ENCODE results near the gene SPON2. TPM values are rescaled to one million over a fixed set of nuclear protein-coding genes. Genes with fewer than 3 reads are reported as not detected.

SPON2 gene
- total RNA-seq, 2 experiments from 2014 or later, result 8.4 to 35.3 TPM

GRCh38 chr4:1215141-1216075, 43.0 kb upstream of the SPON2 start:
- Histone ChIP-seq H3K36me3 (ENCODE audit: insufficient read depth, low read length) (peaks cover 68% of the 10 kb centered on the region), H3K9me3 (ENCODE audit: low read length) (no peaks in the 10 kb centered on the region), H3K4me1 (ENCODE audit: insufficient read depth, low read length, poor library complexity, severe bottlenecking) (peaks cover 62% of the 10 kb centered on the region), H3K9me2 (ENCODE audit: insufficient read depth, low read length) (no peaks in the 10 kb centered on the region), H3K4me2 (ENCODE audit: low read length) (peak overlapping the region; percentile 87), H4K20me1 (ENCODE audit: insufficient read depth, low read length) (no peaks in the 10 kb centered on the region), H3K4me3 (ENCODE audit: low read depth, low read length, poor library complexity, severe bottlenecking) (peak overlapping the region; percentile 52), H2AFZ (ENCODE audit: low read length) (no peak overlapping the region), H3K79me2 (ENCODE audit: insufficient read depth, low read depth, low read length) (peaks cover 13% of the 10 kb centered on the region; the same call in 1 of the 2 replicates), H3K27ac (ENCODE audit: low read depth, low read length, poor library complexity, severe bottlenecking) (peak overlapping the region; percentile 99)
- TF ChIP-seq CTCF (conservative IDR thresholded peaks at IDR 0.05; ENCODE audit: low read length) (no peak), EZH2phosphoT487 (IDR thresholded peaks at IDR 0.05; ENCODE audit: borderline replicate concordance, low read depth, low read length) (no peak)
- DNase-seq (ENCODE audit: low spot score), result peak; percentile 94
- intact Hi-C loops (cut with micrococcal nuclease; ENCODE audit: unreplicated experiment), result loop anchor here (1.0 to 2.0 kb wide), 5 partner anchors 14 to 132 kb away; partner anchors contain the start of gene UVSSA
- no TSS peak for BruUV-seq (replicated peaks)
- POLR2A ChIA-PET, result interaction anchor here (0.5 to 1.4 kb wide), 5 partner anchors 12 to 79 kb away, joined by 3 to 5 read pairs (median 3); no protein-coding TSS in a partner anchor
- CTCF ChIA-PET (ENCODE audit: unreplicated experiment), result interaction anchor here (0.8 to 1.1 kb wide), 2 partner anchors 15 to 49 kb away, joined by 3 to 4 read pairs; no protein-coding TSS in a partner anchor

- Histone ChIP-seq H3K9me2 (ENCODE audit: insufficient read depth, low read length) (no peaks in the 10 kb centered on the region), H3K79me2 (ENCODE audit: insufficient read depth, low read depth, low read length) (peaks cover 10% of the 10 kb centered on the region; the same call in 1 of the 2 replicates), H3K4me3 (ENCODE audit: low read depth, low read length, poor library complexity, severe bottlenecking) (peak overlapping the region; percentile 46), H3K9me3 (ENCODE audit: low read length) (no peaks in the 10 kb centered on the region), H3K36me3 (ENCODE audit: insufficient read depth, low read length) (peaks cover 71% of the 10 kb centered on the region), H3K4me1 (ENCODE audit: insufficient read depth, low read length, poor library complexity, severe bottlenecking) (peaks cover 52% of the 10 kb centered on the region), H3K4me2 (ENCODE audit: low read length) (peak overlapping the region; percentile 87), H3K27ac (ENCODE audit: low read depth, low read length, poor library complexity, severe bottlenecking) (peak overlapping the region; percentile 99), H4K20me1 (ENCODE audit: insufficient read depth, low read length) (no peaks in the 10 kb centered on the region), H2AFZ (ENCODE audit: low read length) (no peak overlapping the region)
- intact Hi-C loops (cut with micrococcal nuclease; ENCODE audit: unreplicated experiment), result loop anchor here (1.0 to 2.0 kb wide), 5 partner anchors 13 to 133 kb away; partner anchors contain the start of gene UVSSA
- ChIA-PET POLR2A (interaction anchor here (0.5 to 1.4 kb wide), 5 partner anchors 11 to 78 kb away, joined by 3 to 5 read pairs (median 3); no protein-coding TSS in a partner anchor), CTCF (ENCODE audit: unreplicated experiment) (interaction anchor here (1.1 kb wide), 1 partner anchor 14 kb away, joined by 4 read pairs; no protein-coding TSS in a partner anchor)
- BruUV-seq (replicated peaks), result no TSS peak
- no peak for DNase-seq (ENCODE audit: low spot score)
- no peak for TF ChIP-seq EZH2phosphoT487 (IDR thresholded peaks at IDR 0.05; ENCODE audit: borderline replicate concordance, low read depth, low read length)
- 0 out of 2 replicates have a peak, but pooled peaks have one; percentile 22 for TF ChIP-seq CTCF (conservative IDR thresholded peaks at IDR 0.05; ENCODE audit: low read length)
These were observed 42.0 kb upstream of the SPON2 start for GRCh38 chr4:1214101-1215095.
